Articular chondrocyte of knee joint (primary cell): ENCODE results near the gene CMPK2. TPM values are rescaled to one million over a fixed set of nuclear protein-coding genes. Genes with fewer than 3 reads are reported as not detected.

ENCODE experiments used
- total RNA-seq: library from RNA; depleted of rRNA; stranded (reverse); fragments of >200 nt; gene quantifications from 2 replicates; pipeline ENCODE4 v1.2.3, GENCODE V29; 2012

CMPK2 gene, protein sequence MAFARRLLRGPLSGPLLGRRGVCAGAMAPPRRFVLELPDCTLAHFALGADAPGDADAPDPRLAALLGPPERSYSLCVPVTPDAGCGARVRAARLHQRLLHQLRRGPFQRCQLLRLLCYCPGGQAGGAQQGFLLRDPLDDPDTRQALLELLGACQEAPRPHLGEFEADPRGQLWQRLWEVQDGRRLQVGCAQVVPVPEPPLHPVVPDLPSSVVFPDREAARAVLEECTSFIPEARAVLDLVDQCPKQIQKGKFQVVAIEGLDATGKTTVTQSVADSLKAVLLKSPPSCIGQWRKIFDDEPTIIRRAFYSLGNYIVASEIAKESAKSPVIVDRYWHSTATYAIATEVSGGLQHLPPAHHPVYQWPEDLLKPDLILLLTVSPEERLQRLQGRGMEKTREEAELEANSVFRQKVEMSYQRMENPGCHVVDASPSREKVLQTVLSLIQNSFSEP
- 1.8 and 3.0 TPM in 2 replicates for total RNA-seq

GRCh38 chr2:6865346-6866274 lies at the start of gene CMPK2:
TSS of gene CMPK2 (minus strand) at chr2:6865907. CDS start at chr2:6865696, 211 bp downstream.

DNA sequence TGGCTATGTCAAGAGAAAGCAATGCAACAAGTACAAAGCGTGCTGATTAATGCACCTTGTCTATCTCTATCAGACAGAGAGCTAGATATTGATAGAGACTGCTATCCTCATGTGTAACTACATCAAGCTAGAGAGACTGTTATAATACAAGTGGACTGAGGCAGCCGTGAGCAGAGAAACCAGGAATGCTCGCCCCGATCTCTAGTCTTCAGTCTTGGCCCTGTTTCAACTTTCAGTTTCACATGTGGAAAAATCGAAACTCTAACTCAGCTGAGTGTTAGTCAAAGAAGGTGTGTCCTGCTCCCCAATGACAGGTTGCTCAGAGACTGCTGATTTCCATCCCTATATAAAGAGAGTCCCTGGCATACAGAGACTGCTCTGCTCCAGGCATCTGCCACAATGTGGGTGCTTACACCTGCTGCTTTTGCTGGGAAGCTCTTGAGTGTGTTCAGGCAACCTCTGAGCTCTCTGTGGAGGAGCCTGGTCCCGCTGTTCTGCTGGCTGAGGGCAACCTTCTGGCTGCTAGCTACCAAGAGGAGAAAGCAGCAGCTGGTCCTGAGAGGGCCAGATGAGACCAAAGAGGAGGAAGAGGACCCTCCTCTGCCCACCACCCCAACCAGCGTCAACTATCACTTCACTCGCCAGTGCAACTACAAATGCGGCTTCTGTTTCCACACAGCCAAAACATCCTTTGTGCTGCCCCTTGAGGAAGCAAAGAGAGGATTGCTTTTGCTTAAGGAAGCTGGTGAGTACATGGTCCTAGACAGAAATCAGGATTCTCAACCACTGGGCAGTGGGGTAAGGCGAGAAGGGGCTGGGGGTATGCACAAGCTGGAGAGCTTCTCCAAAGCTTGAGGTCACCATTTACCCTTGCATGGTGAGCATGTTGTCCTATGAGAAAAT lies 11.9 kb upstream of the CMPK2 start, which contains the start of gene RSAD2:
TSS of gene RSAD2 (plus strand) at position 376 of the 903 bp plus-strand sequence. CDS start at position 400, 24 bp downstream.

Other genes starting within 250 kb of the CMPK2 start
- 1.0 and 2.8 TPM in 2 replicates for gene RSAD2, start 11.9 kb upstream of the CMPK2 start, total RNA-seq
- 18.4 and 18.9 TPM in 2 replicates for gene RNF144A, start 51.5 kb upstream of the CMPK2 start, total RNA-seq